DMS153 (cell line): ENCODE measurements around the gene CA9.
"Not testable (repeated sequence)": the region's sequence is repeated elsewhere in the genome, so short reads cannot be mapped to it uniquely, and the experiment has no call there.

Source experiments
- DNase-seq: peaks from one replicate; lab custom pipeline; 2025; lab: John Stamatoyannopoulos, UW

Gene CA9

GRCh38 chr9:35673132-35674024 is at the start of gene CA9:
Gene CA9 (plus strand): TSS chr9:35673928. CDS start chr9:35673960, 32 bp downstream.
- DNase-seq: no peak

- DNase-seq: no peak
These were observed 46.2 kb upstream of the CA9 start for GRCh38 chr9:35627575-35627974.

- no peak for DNase-seq
These were observed 45.2 kb upstream of the CA9 start for GRCh38 chr9:35628389-35628991.

GRCh38 chr9:35629597-35629996 is 44.1 kb upstream of the CA9 start:
- DNase-seq: no peak

- no peak for DNase-seq
These were observed 38.0 kb upstream of the CA9 start for GRCh38 chr9:35635730-35636129.

- DNase-seq: no peak
These were observed 37.4 kb upstream of the CA9 start for GRCh38 chr9:35636135-35636876.

- DNase-seq: not testable (repeated sequence)
These were observed 36.9 kb upstream of the CA9 start for GRCh38 chr9:35636877-35637246.

GRCh38 chr9:35637427-35637955 is 36.2 kb upstream of the CA9 start:
- DNase-seq: not testable (repeated sequence)

GRCh38 chr9:35638751-35639150 is 35.0 kb upstream of the CA9 start:
- DNase-seq: not testable (repeated sequence)

GRCh38 chr9:35639225-35639624 is 34.5 kb upstream of the CA9 start:
- not testable (repeated sequence) for DNase-seq

GRCh38 chr9:35639631-35640030 is 34.1 kb upstream of the CA9 start:
- DNase-seq: no peak

- not testable (repeated sequence) for DNase-seq
These were observed 33.3 kb upstream of the CA9 start for GRCh38 chr9:35640431-35640830.

GRCh38 chr9:35641478-35641877 is 32.2 kb upstream of the CA9 start:
- not testable (repeated sequence) for DNase-seq

GRCh38 chr9:35643046-35643445 is 30.7 kb upstream of the CA9 start:
- DNase-seq: no peak

- DNase-seq: not testable (repeated sequence)
These were observed 28.0 kb upstream of the CA9 start for GRCh38 chr9:35645736-35646135.

- peak; percentile 13 for DNase-seq
These were observed 27.6 kb upstream of the CA9 start for GRCh38 chr9:35646153-35646532.

GRCh38 chr9:35646533-35647265 is 27.0 kb upstream of the CA9 start:
- peak; percentile 72 for DNase-seq

GRCh38 chr9:35649431-35650340 is 24.0 kb upstream of the CA9 start:
- DNase-seq: no peak

- DNase-seq: no peak
These were observed 23.2 kb upstream of the CA9 start, which contains the start of gene SIT1 for GRCh38 chr9:35650341-35651158. Gene SIT1 (minus strand): TSS chr9:35650931. CDS start chr9:35650853, 78 bp downstream.
